Right lobe of liver (tissue), 4 donors: ENCODE measurements around the gene FUT2.

Source experiments
- POLR2A ChIP-seq: fragments of 450-650 bp; IDR thresholded peaks from one replicate; pipeline ENCODE4 v1.6.1; 2017; ENCODE audit warnings: antibody characterized with exemption, mild to moderate bottlenecking
- TF ChIP-seq, protein P1 (sequence below), 4 donors: fragments of 200-600 bp in 3 of 4; fragments of 450-650 bp in 1 of 4; IDR thresholded peaks; one replicate each; pipeline versions ENCODE4 v1.5.1 to v1.8.0; 2016 to 2022; ENCODE audit warnings: antibody characterized with exemption in 4 of 4, mild to moderate bottlenecking in 2 of 4
- donor health status: DM: no; HTN: no; CAD: no.
- donor health status: DM: no; HTN: no; CAD: no.
- donor health status: DM: no; HTN: yes; CAD: no.

DNA sequence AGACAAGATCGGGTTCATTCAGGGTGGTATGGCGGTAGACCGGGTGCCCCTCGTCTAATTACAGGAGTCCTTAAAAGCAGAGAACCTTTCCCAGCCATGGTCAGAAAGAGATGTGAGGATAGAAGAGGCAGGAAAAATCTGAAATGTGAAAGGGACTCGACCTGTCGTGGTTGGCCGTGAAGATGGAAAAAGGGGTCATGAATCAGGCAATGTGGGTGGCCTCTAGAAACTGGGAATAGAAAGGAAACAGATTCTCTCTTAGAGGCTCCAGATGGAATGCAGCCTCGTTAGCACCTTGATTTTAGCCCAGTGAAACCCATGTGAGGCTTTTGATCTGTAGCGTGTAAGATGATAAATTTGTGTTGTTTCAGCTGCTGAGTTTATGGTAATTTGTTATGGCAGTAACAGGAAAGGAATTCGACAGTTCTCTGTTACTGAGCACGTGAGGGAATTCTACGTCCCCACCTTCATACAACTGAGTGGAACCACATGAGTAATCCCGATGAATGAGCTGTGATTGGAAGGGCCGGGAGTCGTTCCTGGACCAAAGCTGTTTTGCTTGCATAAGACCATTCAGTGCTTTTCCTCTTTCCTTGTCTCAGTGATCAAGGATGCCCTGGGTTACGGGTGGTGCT, 38.8 kb upstream of the FUT2 start:
- TF ChIP-seq, protein P1, sequence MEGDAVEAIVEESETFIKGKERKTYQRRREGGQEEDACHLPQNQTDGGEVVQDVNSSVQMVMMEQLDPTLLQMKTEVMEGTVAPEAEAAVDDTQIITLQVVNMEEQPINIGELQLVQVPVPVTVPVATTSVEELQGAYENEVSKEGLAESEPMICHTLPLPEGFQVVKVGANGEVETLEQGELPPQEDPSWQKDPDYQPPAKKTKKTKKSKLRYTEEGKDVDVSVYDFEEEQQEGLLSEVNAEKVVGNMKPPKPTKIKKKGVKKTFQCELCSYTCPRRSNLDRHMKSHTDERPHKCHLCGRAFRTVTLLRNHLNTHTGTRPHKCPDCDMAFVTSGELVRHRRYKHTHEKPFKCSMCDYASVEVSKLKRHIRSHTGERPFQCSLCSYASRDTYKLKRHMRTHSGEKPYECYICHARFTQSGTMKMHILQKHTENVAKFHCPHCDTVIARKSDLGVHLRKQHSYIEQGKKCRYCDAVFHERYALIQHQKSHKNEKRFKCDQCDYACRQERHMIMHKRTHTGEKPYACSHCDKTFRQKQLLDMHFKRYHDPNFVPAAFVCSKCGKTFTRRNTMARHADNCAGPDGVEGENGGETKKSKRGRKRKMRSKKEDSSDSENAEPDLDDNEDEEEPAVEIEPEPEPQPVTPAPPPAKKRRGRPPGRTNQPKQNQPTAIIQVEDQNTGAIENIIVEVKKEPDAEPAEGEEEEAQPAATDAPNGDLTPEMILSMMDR (IDR thresholded peaks at IDR 0.05): no peak
- TF ChIP-seq POLR2A: no peak
